Trophoblast cell (in vitro differentiated cells and primary cell): Measurements from ENCODE around the gene CACNA1I.
"Not testable (repeated sequence)": the region's sequence is repeated elsewhere in the genome, so short reads cannot be mapped to it uniquely, and the experiment has no call there.

Source experiments
- DNase-seq, 2 donors: peaks; one replicate each; pipeline ENCODE4 v3.0.0-alpha.2; 2016
- H2AFZ ChIP-seq: 2 replicates; pipeline ENCODE4 v1.6.1; 2013; ENCODE audit warnings: low read length, moderate library complexity, mild to moderate bottlenecking; ENCODE audit not compliant: insufficient read depth, poor library complexity
- H2AK5ac ChIP-seq: 2 replicates; pipeline ENCODE4 v1.6.1; 2013; ENCODE audit warnings: mild to moderate bottlenecking, low read length
- H2BK120ac ChIP-seq: 2 replicates; pipeline ENCODE4 v1.6.1; 2013; ENCODE audit warnings: low read length, mild to moderate bottlenecking, moderate library complexity; ENCODE audit not compliant: insufficient read depth, poor library complexity
- H2BK12ac ChIP-seq: 2 replicates; pipeline ENCODE4 v1.6.1; 2013; ENCODE audit warnings: mild to moderate bottlenecking, low read length, moderate library complexity
- H2BK5ac ChIP-seq: 2 replicates; pipeline ENCODE4 v1.6.1; 2013; ENCODE audit warnings: low read length, low read depth, moderate library complexity, mild to moderate bottlenecking; ENCODE audit not compliant: poor library complexity
- H3K14ac ChIP-seq: 2 replicates; pipeline ENCODE4 v1.6.1; 2013; ENCODE audit warnings: mild to moderate bottlenecking, low read length
- H3K18ac ChIP-seq: 2 replicates; pipeline ENCODE4 v1.6.1; 2013; ENCODE audit warnings: mild to moderate bottlenecking, low read length
- H3K23ac ChIP-seq: 2 replicates; pipeline ENCODE4 v1.6.1; 2013; ENCODE audit warnings: low read length
- H3K27ac ChIP-seq: 2 replicates; pipeline ENCODE4 v1.5.1; 2013; ENCODE audit warnings: low read depth, mild to moderate bottlenecking, inconsistent platforms, low read length, moderate library complexity
- H3K27me3 ChIP-seq: 2 replicates; pipeline ENCODE4 v1.6.1; 2013; ENCODE audit warnings: inconsistent platforms, mild to moderate bottlenecking, low read length, moderate library complexity; ENCODE audit not compliant: insufficient read depth
- H3K36me3 ChIP-seq, 2 experiments: 1 replicate in 1 of 2; 2 replicates in 1 of 2; pipeline ENCODE4 v1.6.1; 2013; ENCODE audit warnings: low read length in 2 of 2, mild to moderate bottlenecking in 2 of 2, moderate library complexity in 1 of 2; ENCODE audit not compliant: insufficient read depth in 2 of 2, control insufficient read depth in 1 of 2
- H3K4ac ChIP-seq: 2 replicates; pipeline ENCODE4 v1.6.1; 2013; ENCODE audit warnings: low read depth, mild to moderate bottlenecking, low read length, moderate library complexity
- H3K4me1 ChIP-seq, 2 experiments: 1 replicate in 1 of 2; 2 replicates in 1 of 2; pipeline ENCODE4 v1.6.1; 2013; ENCODE audit warnings: low read length in 2 of 2, mild to moderate bottlenecking in 2 of 2, moderate library complexity in 1 of 2; ENCODE audit not compliant: insufficient read depth in 2 of 2, control insufficient read depth in 1 of 2
- H3K4me2 ChIP-seq: 2 replicates; pipeline ENCODE4 v1.6.1; 2013; ENCODE audit warnings: inconsistent platforms, mild to moderate bottlenecking, low read length, moderate library complexity
- H3K4me3 ChIP-seq: 2 replicates; pipeline ENCODE4 v1.5.1; 2013; ENCODE audit warnings: mild to moderate bottlenecking, low read depth, low read length, inconsistent platforms
- H3K79me1 ChIP-seq: one replicate; pipeline ENCODE4 v1.6.1; 2013; ENCODE audit warnings: low read length
- H3K79me2 ChIP-seq: 2 replicates; pipeline ENCODE4 v1.6.1; 2013; ENCODE audit warnings: low read length, mild to moderate bottlenecking; ENCODE audit not compliant: control insufficient read depth, insufficient read depth, poor library complexity
- H3K9ac ChIP-seq: 2 replicates; pipeline ENCODE4 v1.6.1; 2013; ENCODE audit warnings: mild to moderate bottlenecking, low read length
- H3K9me3 ChIP-seq: 2 replicates; pipeline ENCODE4 v1.6.1; 2013; ENCODE audit warnings: low read depth, mild to moderate bottlenecking, control low read depth, inconsistent platforms, low read length; ENCODE audit not compliant: insufficient read depth
- H4K12ac ChIP-seq: 2 replicates; pipeline ENCODE4 v1.6.1; 2013; ENCODE audit warnings: low read depth, mild to moderate bottlenecking, low read length, moderate library complexity
- H4K8ac ChIP-seq: 2 replicates; pipeline ENCODE4 v1.6.1; 2013; ENCODE audit warnings: low read depth, mild to moderate bottlenecking, low read length, moderate library complexity
- H4K91ac ChIP-seq: one replicate; pipeline ENCODE4 v1.6.1; 2013; ENCODE audit warnings: low read depth, mild to moderate bottlenecking, low read length, moderate library complexity
- WGBS: extraction: QIAGEN DNeasy Blood & Tissue Kit; methylation state at CpG from one replicate; pipeline ENCODE4 v1.1.7; 2013; ENCODE audit warnings: missing lambda C conversion rate; ENCODE audit not compliant: insufficient read length, insufficient coverage; ENCODE audit errors: extremely low coverage; 5-methylcytosine and 5-hydroxymethylcytosine counted together

CACNA1I gene

GRCh38 chr22:39732625-39733024 lies 162.1 kb downstream of the CACNA1I start:
- Histone ChIP-seq H3K4me3 (no peak overlapping the region), H3K4ac (no peak overlapping the region), H3K27ac (no peak overlapping the region), H3K79me1 (no peaks in the 10 kb centered on the region), H2BK120ac (no peak overlapping the region), H3K9ac (no peak overlapping the region), H3K23ac (no peak overlapping the region), H3K79me2 (no peaks in the 10 kb centered on the region), H3K4me2 (no peak overlapping the region), H3K18ac (no peak overlapping the region), H2AK5ac (no peak overlapping the region), H3K14ac (no peak overlapping the region), H2AFZ (no peak overlapping the region), H2BK12ac (no peak overlapping the region), H4K8ac (no peak overlapping the region), H2BK5ac (no peak overlapping the region), H3K27me3 (no peaks in the 10 kb centered on the region), H3K9me3 (peaks cover 4% of the 10 kb centered on the region), H3K4me1 (no peaks in the 10 kb centered on the region), H3K36me3 (no peaks in the 10 kb centered on the region), H4K12ac (no peak overlapping the region), H4K91ac (no peak overlapping the region)
- no CpG with 5 or more reads among the region's 8 CpGs for WGBS
- DNase-seq: no peak

GRCh38 chr22:39733191-39733590 lies 162.6 kb downstream of the CACNA1I start:
- Histone ChIP-seq H4K12ac (no peak overlapping the region), H2BK120ac (no peak overlapping the region), H3K79me2 (no peaks in the 10 kb centered on the region), H3K18ac (no peak overlapping the region), H3K4me1 (no peaks in the 10 kb centered on the region), H2BK5ac (no peak overlapping the region), H2AFZ (no peak overlapping the region), H3K9me3 (peaks cover 4% of the 10 kb centered on the region), H3K9ac (no peak overlapping the region), H3K27me3 (no peaks in the 10 kb centered on the region), H2BK12ac (no peak overlapping the region), H3K23ac (no peak overlapping the region), H3K27ac (no peak overlapping the region), H2AK5ac (no peak overlapping the region), H3K4me2 (no peak overlapping the region), H3K36me3 (no peaks in the 10 kb centered on the region), H3K14ac (no peak overlapping the region), H4K8ac (no peak overlapping the region), H3K79me1 (no peaks in the 10 kb centered on the region), H3K4me3 (no peak overlapping the region), H4K91ac (no peak overlapping the region), H3K4ac (no peak overlapping the region)
- no peak for DNase-seq
- no CpG with 5 or more reads among the region's 2 CpGs for WGBS

- H3K23ac ChIP-seq, H3K4me3 ChIP-seq, H3K14ac ChIP-seq, H2BK12ac ChIP-seq, H3K4ac ChIP-seq, H3K4me1 ChIP-seq, H4K8ac ChIP-seq, H3K4me2 ChIP-seq, H2BK5ac ChIP-seq, H4K91ac ChIP-seq, H3K9me3 ChIP-seq, H3K36me3 ChIP-seq, H4K12ac ChIP-seq, H2AFZ ChIP-seq, H3K27me3 ChIP-seq, H3K9ac ChIP-seq, H3K79me1 ChIP-seq, H3K18ac ChIP-seq, DNase-seq, H2BK120ac ChIP-seq, H3K79me2 ChIP-seq, H3K27ac ChIP-seq, H2AK5ac ChIP-seq: not testable (repeated sequence)
- WGBS: no CpG with 5 or more reads among the region's 1 CpG
Observed at GRCh38 chr22:39734046-39734445, 163.5 kb downstream of the CACNA1I start.

- H3K4ac ChIP-seq: no peak overlapping the region
- no peaks in the 10 kb centered on the region for H3K79me1 ChIP-seq
- no peak overlapping the region for H3K9ac ChIP-seq
- no peak overlapping the region for H3K14ac ChIP-seq
- H3K18ac ChIP-seq: no peak overlapping the region
- H2BK5ac ChIP-seq: no peak overlapping the region
- H3K9me3 ChIP-seq: peaks cover 4% of the 10 kb centered on the region
- H2BK12ac ChIP-seq: no peak overlapping the region
- H3K4me1 ChIP-seq: no peaks in the 10 kb centered on the region
- no peak overlapping the region for H2BK120ac ChIP-seq
- no peaks in the 10 kb centered on the region for H3K79me2 ChIP-seq
- H3K36me3 ChIP-seq: no peaks in the 10 kb centered on the region
- no peak overlapping the region for H3K23ac ChIP-seq
- H3K4me2 ChIP-seq: no peak overlapping the region
- H2AK5ac ChIP-seq: no peak overlapping the region
- H4K8ac ChIP-seq: no peak overlapping the region
- no peak overlapping the region for H4K12ac ChIP-seq
- H3K27me3 ChIP-seq: no peaks in the 10 kb centered on the region
- no CpG with 5 or more reads among the region's 5 CpGs for WGBS
- no peak overlapping the region for H4K91ac ChIP-seq
- no peak overlapping the region for H3K4me3 ChIP-seq
- DNase-seq: no peak
- no peak overlapping the region for H3K27ac ChIP-seq
- H2AFZ ChIP-seq: no peak overlapping the region
Observed at GRCh38 chr22:39734866-39735265, 164.3 kb downstream of the CACNA1I start.
